ENCODE results near the gene NLRX1.
"Not testable (repeated sequence)": the region's sequence is repeated elsewhere in the genome, so short reads cannot be mapped to it uniquely, and the experiment has no call there.

NLRX1 gene

DNA sequence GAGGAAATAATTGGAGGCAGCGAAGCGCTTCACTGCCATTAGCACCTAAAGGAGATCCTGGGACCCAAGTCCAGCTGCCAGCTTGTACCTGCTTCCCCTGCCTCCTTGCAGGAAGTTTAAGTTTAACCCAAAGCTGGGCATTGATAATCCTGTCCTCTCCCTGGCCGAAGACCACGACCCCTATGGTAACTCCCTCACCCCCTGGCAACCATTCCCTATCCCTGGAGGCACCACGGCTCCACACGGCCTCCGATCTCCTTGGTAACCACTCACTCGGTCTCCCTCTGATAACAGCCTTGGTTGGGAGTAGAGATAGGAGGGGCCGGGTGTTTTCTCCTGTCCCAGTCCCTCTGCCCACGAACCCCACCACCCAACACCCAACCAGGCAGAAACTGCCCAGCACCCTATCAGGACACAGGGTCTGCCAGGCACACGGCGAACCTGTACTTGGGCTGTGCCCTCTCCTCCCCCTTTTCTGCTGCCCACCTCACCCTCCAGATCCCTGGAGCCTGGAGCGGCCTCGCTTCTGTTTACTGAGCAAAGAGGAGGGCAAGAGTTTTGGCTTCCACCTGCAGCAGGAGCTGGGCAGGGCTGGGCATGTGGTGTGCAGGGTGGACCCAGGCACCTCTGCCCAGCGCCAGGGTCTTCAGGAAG lies 17.6 kb downstream of the NLRX1 start:
- no peak for DNase-seq

DNA sequence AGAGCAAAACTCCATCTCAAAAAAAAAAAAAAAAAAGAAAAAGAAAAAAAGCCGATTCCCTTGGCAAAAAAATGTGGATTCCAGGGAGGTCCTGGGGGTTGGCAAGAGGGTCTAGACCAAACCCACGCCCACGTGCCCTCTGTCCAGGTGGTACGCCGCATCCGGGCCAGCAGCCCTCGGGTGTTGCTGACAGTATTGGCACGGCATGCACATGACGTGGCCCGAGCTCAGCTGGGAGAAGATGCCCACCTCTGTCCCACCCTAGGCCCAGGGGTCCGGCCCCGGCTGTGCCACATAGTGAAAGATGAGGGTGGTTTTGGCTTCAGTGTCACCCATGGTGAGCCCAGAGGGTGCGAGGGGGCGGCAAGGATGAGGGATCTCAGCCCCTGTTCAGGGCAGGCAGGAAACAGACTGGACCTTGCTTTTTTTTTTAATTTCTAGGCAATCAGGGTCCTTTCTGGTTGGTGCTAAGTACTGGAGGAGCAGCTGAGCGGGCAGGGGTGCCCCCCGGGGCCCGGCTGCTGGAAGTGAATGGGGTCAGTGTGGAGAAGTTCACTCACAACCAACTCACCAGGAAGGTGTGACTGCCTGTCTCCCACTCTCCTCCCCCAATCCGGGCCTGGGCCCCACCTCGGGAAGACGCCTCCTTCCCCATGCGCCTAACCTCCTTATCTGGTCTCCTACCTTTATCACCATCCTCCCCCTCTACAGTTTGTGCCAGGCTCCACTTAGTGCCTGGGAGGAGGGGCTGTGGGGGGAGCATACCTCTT lies 18.8 kb downstream of the NLRX1 start:
- no peak for DNase-seq

DNA sequence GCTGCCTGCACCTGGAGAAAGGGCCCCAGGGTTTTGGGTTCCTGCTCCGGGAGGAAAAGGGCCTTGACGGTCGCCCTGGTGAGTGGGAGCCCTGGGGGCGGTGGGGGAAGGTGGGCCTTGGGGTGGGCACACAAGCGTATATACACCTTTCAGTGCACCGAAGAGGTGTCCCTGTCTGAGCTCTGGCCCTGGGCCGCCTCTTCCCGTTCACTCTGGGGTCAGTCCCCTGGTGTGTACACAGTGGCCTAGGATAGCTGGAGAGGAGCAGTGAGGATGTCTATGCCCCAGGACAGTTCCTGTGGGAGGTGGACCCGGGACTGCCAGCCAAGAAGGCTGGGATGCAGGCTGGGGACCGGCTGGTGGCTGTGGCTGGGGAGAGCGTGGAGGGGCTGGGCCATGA lies 19.5 kb downstream of the NLRX1 start:
- no peak for DNase-seq

DNA sequence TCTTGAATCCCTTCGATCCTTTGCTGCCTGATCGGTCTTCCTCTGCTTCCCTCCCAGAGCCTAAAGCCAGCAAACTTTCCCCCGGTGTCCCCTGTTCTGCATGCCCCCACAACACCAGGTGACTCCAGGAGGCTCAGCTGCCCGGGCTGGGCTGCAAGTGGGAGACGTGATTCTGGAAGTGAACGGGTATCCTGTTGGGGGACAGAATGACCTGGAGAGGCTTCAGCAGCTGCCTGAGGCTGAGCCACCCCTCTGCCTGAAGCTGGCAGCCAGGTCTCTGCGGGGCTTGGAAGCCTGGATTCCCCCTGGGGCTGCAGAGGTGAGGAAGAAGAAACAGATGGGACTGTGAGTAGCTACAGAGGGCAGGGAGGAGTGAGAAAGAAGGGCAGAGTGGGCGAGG lies 20.4 kb downstream of the NLRX1 start:
- DNase-seq: no peak

DNA sequence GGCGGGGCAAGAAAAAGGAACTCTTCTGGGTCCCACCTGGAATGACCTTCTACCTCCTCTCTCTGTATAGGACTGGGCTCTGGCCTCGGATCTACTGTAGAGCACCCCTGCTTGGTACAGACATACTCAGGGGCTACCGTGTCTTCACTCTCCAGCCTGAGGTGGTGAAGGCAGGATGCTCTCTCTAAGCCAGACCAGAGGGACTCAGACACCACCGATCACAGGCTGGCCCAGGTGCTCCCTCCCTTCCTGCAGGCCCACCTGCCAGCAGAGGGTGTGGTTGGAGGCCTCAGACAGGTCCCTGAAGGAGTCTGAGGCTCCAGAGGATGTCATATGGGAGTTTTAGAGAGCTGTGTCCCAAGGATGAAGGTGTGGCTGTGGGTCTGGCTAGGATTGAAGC lies 20.9 kb downstream of the NLRX1 start:
- no peak for DNase-seq

DNA sequence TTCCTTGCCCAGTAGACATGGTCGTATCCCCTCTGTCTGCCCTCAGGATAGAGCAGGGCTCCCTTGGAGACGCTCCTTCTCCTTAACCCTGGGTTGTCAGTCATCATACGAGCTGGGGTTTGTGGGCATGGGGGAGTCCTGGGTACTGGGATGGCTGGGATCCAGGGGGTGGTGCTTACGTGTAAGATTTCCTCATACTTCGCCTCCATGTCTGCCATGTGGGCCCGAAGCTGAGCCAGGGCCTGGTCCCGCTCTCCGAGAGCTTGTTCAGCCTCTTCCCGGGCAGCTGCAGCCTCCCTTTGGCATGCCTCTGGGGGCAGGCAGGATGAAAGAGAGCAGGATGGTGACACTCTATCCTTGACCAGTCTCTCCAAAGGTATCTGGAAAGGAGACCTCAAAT lies 22.0 kb downstream of the NLRX1 start:
- DNase-seq: no peak

DNA sequence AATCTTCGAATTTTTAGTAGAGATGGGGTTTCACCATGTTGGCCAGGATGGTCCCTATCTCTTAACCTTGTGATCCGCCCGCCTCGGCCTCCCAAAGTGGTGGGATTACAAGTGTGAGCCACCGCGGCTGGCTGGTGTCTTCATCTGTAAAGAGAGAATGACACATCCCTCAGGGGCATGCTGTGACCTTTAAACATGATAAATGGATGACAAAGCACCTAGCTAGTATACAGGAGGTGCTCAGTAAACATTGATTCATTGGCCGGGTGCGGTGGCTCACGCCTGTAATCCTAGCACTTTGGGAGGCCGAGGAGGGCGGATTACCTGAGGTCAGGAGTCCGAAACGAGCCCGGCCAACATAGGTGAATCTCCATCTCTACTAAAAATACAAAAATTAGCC lies 22.7 kb downstream of the NLRX1 start:
- DNase-seq: not testable (repeated sequence)

DNA sequence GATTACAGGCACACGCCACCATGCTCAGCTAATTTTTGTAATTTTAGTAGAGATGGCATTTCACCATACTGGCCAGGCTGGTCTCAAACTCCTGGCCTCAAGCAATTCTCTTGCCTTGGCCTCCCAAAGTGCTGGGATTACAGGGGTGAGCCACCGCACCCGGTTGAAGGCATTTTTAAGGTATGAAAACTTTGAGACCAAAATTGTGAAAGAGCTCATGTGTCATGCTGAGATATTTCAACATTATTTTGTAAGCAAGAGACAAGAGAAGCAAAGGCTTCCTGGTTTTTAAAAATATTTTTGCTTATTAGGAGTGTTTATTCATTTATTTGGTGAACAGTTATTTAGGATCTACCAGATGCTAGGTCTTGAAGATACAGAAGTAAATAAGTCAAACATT lies 23.6 kb downstream of the NLRX1 start:
- no peak for DNase-seq

DNA sequence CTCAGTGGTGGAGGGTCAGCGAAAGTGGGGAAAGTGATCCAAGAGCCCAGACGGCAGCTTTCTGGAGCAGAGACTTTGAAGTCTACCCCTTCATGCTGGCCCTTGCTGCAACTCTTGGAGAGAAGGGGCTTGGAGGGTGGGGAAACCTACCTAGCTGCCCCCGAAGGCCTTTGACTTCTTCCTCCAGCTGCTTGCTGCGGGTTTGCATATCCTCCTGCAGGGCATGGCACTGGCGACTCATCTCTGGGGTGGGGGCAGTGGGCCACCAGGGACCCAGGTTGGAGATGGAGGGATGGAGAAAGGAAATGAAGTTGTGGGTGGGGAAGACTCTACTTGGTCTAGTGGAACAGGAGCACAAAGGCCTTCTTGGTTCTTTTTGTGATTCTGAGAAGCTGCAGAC lies 24.5 kb downstream of the NLRX1 start:
- no peak for DNase-seq

DNA sequence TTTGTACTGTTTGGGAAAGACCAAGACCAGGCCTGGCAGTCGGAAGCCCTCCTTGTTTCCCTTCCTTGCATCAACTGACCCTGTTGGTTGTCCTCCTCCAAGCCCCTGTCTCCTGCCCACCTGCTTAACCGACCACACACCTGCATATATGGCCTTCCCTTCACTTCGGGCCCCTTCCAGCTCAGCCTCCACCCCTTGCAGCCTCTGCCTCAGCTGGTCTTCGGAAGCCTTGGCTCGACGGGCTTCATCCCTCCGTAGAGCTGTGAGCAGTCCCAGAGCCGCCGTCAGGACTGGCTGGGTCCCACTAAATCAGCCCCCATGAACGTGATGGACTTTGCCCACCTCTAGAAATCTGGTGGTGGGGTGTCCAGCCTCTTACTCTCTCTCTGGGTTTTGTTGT lies 25.1 kb downstream of the NLRX1 start:
- DNase-seq: no peak

DNA sequence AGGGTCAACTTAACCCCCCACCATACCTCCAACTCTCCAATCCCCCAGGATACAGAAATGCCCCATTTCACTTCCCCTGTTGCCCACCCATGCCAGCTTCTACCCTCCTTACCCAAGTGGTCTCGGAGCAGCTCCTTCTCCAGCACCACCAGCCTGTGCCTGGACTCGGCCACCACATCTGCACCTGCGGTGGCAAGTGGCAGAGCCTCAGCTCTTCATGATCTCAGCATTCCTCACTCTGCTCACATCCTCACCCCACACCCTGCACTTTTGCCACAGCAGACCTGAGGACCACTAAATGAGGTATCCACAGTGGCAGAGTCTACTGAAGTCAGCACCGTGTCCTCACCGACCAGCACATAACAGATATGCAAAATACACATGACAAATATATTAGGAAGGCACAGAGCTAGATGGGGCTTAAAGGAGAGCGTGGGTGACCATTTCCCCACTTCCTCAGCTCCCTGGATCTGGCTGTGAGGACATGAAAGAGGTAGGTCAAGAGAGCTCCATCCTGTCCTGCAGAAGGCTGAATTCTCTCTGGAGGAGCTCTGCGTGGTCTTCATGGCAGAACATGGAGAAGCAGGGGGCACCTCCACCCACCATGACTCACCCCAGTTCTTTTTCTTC lies 26.4 kb downstream of the NLRX1 start:
- DNase-seq: no peak

DNA sequence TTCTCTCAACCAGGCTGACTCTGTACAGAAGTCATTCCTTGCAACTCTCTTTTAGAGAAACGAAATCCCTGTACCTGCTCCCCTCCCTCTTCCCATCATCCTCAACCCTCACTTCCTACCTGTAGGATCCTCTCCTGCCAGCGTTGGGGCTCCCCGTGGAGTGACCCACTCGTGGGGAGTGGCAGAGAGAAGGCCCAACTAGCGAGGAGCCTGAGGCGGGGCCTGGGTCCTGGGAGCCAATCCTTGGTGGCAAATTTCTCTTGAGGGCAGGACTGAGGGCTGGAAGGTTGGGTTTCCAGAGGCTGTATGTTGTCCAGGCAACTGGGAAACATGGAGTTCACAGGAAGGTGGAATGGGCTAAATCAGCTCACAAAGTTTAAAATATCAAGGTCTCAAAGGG lies 27.2 kb downstream of the NLRX1 start:
- DNase-seq: peak; percentile 9

DNA sequence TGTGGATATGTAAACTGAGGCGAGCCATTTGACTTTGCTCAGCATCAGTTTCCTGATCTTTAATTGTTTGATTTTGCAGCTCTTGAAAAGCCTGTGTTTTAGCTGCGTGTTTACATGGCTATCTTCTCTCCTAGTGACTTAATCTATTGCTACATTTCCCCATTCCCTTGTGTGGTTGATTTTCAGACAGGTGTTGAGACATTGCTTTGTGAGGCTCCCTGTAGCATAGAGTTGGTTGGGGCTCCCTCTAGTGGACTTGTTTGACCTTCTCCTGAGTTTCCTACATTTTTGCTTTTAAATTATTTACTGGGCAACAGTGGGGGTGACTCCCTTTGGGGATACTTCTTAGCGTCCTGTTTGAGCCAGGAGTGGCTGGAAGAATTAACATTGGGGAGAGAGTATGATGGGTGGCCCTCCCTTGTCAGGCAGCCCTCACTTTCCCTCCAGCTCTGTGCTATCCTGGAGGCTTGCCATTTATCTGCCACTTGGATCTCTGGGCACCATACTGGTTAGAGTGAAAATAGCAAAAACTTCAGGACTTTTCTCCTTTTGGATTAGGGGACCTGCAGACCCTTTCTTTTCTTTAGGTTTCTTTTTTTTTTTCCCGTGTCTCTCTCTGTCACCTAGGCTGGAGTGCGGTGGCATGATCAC lies 28.4 kb downstream of the NLRX1 start:
- peak; percentile 91 for DNase-seq

DNA sequence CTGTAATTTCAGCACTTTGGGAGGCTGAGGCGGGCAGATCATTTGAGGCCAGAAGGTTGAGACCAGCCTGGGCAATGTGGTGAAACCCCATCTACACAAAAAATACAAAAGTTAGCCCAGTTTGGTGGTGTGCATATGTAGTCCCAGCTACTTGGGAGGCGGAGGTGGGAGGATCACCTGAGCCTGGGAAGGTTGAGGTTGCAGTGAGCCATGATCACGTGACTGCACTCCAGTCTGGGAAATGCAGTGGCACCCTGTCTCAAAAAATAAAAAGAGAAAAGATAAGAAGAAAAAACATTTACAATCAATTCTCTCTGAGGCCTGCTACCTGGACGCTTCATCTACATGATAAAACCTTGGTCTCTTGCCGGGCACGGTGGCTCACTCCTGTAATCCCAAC lies 30.4 kb downstream of the NLRX1 start:
- no peak for DNase-seq

DNA sequence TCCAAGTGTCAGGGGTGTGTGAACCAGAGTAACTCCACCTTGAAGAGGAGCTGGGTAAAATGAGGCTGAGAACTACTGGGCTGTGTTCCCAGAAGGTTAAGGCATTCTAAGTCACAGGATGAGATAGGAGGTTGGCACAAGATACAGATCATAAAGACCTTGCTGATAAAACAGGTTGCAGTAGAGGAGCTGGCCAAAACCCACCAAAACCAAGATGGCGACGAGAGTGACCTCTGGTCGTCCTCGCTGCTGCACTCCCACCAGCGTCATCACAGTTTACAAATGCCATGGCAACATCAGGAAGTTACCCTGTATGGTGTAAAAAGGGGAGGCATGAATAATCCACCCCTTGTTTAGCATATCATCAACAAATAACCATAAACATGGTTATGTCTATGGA lies 32.7 kb downstream of the NLRX1 start:
- not testable (repeated sequence) for DNase-seq

DNA sequence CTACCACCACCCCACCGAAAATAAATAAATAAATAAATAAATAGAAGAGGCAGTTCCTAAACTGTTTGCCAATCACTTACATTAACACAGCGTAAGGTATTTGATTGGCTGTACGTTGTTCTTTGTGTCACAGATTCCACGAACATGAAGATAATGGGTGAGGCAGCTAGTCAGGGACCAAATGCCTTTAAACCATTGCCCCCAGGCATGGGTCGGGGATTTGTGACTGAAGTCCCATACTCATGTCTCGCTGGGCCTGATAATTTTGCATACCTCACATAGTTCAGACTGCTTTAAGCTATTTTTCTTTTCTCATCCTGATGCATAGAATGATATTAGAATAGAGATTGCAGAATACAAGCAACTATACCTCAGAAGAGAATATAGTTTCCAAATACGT lies 34.0 kb downstream of the NLRX1 start:
- DNase-seq: no peak

DNA sequence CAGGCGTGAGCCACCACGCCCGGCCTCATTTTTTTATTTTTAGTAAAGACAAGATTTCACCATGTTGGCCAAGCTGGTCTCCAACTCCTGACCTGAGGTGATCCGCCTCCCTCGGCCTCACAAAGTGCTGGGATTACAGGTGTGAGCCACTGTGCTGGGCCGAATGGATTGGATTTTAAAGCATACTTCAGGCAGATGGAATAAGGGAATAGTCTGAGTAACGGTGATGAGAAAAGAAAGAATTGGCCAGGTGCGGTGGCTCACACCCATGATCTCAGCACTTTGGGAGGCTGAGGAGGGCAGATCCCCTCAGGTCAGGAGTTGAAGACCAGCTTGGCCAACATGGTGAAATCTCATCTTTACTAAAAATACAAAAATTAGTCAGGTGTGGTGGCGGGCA lies 35.5 kb downstream of the NLRX1 start:
- DNase-seq: no peak

DNA sequence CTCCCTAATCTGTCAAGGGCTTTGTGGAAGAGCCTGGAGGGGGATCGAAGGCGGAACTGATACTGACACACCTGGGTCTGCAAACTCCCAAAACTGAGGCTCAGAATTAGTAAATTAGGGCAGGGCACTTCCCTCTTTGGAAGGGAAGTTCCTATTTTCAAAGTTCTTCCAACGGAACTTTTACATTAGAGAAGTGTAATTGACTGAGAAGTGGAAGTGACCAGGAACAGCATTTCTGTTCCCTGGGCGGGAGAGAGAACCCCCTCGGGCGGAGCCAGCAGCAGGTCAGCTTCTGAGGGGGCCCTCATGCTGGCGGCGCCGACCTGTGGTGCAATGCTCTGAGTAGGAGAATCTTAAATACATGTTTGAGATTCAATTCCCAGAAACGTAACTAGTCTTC lies 36.6 kb downstream of the NLRX1 start:
- no peak for DNase-seq

DNA sequence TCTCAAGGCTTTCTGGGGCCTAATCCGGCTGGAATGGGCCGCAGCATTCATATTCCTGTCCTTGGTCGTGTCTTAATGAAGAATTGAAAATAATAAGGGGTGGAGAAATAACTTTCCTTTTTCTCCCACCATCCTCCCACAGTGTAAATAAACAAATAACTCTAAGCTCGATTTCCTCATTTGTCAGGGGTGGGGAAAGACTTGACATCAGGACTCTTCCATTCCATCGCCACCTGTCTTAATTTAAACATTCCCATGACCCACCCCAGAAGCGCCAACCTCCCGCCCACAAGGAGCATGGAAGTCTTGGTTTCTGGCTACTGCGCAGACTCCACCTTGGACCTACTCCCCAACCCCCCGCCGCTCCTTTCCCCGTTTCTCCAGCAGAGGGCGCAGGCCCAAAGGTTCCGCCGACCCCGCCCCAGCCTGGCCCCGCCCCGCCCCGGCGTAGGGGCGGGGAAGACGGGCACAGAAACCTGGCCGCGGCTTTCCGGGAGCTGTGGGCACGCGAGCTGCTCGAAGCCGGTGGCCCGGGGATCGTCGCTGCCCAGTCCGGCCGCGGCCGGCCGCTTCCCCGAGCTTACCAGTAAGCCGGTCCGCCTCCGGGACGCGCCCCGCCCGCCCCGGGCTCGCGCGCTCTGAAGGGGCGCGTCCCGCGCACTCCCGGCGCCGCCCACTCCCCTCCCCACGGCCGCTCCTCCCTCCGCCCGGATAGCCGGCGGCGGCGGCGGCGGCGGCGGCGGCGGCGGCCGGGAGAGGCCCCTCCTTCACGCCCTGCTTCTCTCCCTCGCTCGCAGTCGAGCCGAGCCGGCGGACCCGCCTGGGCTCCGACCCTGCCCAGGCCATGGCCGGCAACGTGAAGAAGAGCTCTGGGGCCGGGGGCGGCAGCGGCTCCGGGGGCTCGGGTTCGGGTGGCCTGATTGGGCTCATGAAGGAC lies 37.3 kb downstream of the NLRX1 start, which contains the start of gene CBL:
CBL (plus strand) TSS at position 766 of the 937 bp plus-strand sequence; CDS start at position 845, 79 bp downstream.
- peak; percentile 56 for DNase-seq

DNA sequence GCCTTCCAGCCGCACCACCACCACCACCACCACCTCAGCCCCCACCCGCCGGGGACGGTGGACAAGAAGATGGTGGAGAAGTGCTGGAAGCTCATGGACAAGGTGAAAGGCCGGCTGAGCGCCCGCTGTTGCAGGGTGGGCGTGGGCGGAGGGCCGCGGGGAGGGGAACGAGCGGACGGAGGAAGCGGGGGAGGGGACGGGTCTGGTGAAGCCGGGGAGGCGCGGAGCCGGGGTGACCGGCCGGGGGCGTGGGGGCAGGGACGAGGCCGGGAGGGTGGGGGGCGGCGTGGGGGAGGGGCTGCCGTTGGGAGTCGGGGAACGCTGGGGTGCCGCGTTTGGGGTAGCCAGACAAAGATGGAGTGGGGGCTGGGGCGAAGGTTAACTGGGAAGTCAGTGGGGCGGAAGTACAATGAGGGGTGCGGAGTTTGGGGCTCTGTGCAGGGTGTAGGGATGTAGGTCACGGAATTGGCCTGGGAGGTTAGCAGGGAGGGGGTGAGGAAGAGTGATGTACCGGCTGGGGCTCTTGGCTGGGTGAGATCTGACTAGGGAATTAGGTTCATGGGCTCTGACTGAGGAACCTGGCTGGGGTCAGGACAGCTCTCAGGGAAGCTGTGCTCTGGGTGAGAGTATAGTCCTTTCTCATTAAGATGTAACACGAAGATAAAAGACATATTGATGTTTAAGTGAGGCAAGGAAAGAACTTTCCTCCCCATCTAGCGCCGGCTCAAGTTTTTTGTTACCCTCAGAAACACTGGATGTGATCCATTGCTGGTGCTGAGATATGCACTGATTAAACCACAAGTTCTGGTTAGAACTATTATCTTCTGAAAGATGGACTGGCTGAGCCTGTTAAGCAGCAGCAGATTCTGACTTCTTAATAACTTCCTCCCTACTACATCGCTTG lies 38.2 kb downstream of the NLRX1 start:
- DNase-seq: no peak

DNA sequence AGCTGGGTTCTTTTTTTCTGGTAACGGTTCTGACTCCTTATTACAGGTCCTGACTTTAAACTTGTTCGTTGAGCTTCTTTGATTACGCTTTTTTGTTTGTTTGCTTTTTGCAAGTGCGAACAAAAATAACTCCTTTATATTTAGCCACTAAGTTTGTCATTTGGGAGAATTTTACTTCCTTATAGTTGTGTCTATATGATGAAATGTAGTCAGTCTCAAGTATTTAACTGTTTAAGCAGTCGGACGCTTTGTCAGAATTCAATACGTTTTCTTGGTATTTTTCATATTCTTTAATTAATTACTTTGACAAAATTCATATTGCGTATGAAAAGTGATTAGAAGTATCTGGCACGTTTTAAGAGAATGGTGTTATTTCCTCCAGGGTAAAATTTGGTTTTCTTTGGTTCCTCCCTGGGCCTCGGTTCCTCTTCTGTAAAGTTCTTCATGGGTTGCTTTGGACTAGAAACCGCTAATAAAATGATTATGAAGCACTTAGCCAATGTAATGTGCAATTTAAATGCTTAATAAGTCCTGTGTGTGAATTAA lies 39.0 kb downstream of the NLRX1 start:
- DNase-seq: no peak

All from NCI-H2029 treated with DMSO at 0.1 percent for 48 hours (cell line).